Colon (tissue), 2 donors: ENCODE results near the gene MKNK1.

Experiments used
- FAIRE-seq: peaks from 2 replicates; lab custom pipeline; 2012; peaks lifted over from hg19 to GRCh38; lab: Jason Lieb, UNC
- donor health status: control.
- donor health status: control.

The MKNK1 gene

GRCh38 chr1:46595127-46595526 is 8.9 kb downstream of the MKNK1 start:
- no peak for FAIRE-seq

GRCh38 chr1:46594063-46594462 is 10.0 kb downstream of the MKNK1 start:
- FAIRE-seq: no peak

DNA sequence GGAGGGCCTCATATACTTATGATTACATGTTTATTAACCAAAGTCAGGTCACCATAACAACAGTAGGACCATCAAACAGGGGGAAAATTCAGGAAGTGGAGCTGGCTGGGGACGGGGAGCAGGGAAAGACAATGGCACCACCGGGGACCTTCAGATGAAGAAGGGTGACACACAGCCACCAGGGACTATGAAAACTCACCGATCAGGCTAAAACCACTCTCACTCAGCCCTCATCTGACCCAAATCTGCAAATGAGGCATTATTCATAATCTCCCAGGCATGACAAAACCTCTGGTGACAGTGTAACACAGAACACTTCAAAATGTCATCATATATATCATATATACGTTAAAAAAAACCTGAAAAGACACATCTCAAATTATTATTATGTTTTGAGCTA is 11.2 kb downstream of the MKNK1 start:
- FAIRE-seq: no peak

GRCh38 chr1:46589529-46589928 is 14.5 kb downstream of the MKNK1 start:
- FAIRE-seq: no peak

- FAIRE-seq: no peak
These were observed 17.0 kb downstream of the MKNK1 start for GRCh38 chr1:46587069-46587468.

DNA sequence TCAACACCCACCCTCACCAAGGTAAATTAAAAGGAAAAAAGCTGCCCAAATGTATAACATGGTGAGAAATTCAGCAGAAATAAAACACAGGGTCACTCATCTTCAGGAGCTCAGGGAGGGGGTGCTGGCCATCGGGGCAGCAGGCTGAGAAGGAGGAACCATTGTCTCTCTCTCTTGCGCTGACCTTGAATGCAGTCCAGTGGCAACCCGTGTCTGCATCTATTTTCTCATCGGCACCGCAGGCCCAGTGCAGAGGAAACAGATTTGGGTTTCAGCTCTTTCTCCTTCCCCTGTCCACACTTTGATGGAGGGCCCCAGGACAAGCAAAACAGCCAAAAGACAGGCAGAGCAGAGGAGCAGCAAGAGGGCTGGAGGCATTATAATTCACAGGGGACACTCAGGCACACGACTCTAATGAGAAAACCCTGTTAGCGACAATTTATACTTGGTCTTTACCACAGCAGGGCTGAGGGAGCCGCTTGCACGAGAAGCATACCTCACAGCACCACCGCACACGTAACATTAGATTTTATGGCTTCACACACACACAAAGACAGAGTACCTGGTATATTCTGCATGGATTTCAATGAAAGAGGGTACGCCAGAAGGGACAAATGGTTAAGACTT is 18.6 kb downstream of the MKNK1 start:
- FAIRE-seq: no peak

- no peak for FAIRE-seq
These were observed 20.6 kb downstream of the MKNK1 start for GRCh38 chr1:46583494-46583893.

- FAIRE-seq: no peak
These were observed 21.1 kb downstream of the MKNK1 start for GRCh38 chr1:46582972-46583371.

DNA sequence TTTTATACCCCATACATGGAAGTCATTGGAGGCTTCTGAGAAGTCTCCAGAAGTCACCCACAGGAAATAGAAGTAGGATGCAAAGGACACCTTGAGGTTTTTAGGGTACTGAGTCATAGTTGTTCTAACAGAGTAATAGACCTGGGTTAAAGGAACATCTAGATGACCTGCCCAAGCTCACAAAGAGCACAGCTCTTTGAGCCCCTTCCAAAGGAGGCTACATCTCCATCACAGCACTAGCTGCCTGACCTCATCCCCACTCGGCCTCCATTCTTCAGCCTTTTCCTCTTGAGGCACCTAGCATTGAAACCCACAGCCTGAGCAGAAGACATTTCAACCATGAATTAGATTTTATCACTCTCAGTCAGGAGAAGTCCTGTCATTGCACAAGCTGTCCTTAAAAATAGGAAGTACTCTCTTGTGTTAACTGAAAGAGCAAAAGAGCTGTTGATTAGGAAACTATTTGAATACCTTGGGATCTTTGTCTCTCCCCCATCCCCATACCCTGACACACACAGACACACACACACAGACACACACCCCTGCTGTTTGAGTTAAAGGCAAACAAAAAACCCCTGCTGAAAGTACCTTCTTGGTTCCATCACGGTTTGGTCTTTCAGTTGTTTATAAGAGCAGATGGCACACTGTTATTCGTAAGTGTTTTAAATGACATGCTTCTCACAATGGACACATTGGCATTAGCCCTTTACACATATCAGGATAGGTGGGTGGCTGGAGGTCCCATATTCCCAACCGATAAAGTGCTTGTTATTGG is 22.2 kb downstream of the MKNK1 start:
- no peak for FAIRE-seq

- no peak for FAIRE-seq
These were observed 23.7 kb downstream of the MKNK1 start for GRCh38 chr1:46580140-46580903.

DNA sequence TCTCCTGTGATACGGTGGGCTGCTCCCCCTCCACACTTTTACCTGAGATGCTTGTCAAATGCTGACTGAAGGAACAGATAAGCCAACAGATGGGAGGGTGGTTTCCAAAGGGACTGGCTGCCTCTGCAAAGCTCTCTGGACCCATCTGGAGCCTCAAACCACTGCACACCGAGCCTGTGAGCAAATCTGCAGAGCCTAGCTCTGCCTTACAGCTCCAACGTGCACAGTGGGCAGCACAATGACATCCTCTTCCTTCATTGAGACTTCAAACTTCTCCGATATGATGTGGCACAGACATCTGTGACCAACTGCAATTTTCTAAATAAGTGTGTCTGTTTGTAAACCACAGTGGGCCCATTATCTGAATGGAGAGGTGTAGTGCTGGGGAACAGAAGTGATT is 26.4 kb downstream of the MKNK1 start:
- no peak for FAIRE-seq

- FAIRE-seq: no peak
These were observed 27.5 kb downstream of the MKNK1 start for GRCh38 chr1:46576596-46576995.

DNA sequence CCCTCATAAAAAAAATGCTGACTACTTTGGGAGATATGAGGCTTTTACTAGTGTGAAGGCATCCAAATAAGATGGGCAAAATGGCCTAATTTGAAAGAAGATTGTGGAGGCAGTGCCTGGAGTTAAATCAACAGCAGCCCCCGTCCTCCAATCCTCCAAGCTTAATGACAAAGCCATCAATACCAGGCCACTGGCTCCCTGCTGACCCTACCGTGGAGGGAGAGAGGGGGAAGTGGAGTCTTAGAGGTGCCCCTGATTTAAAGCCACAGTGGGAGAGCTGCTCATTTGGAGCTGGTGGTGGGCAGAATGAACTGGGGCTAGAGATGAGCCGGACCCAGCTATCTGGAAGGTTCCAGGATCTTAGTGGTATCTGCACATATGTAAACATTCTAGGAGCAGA is 28.3 kb downstream of the MKNK1 start:
- no peak for FAIRE-seq

- no peak for FAIRE-seq
These were observed 28.8 kb downstream of the MKNK1 start for GRCh38 chr1:46575300-46575699.

DNA sequence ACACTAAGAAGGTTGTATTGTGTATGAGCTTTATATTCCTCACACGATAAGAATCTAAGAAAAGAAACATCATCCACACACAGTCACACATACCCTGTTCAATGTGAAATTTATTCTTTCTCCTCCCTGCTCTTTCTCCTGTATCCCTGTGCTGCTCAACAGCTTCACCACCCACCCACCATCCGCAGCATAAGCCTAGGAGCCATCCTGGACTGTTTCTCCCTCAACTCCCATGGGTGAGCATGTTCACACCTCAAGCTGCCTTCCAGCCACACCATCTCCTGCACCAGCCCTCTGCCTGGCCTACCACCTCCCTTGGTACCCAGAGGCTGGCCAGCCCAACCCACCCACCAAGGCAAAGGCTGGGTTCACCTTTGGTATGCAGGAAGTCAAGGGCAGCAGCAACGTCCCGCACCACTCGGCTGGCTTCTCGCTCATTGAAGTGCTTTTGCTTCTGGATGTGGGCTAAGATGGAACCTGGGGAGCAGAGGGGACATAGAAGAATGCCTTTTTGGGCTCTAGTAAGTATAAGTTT is 32.3 kb downstream of the MKNK1 start:
- FAIRE-seq: no peak

DNA sequence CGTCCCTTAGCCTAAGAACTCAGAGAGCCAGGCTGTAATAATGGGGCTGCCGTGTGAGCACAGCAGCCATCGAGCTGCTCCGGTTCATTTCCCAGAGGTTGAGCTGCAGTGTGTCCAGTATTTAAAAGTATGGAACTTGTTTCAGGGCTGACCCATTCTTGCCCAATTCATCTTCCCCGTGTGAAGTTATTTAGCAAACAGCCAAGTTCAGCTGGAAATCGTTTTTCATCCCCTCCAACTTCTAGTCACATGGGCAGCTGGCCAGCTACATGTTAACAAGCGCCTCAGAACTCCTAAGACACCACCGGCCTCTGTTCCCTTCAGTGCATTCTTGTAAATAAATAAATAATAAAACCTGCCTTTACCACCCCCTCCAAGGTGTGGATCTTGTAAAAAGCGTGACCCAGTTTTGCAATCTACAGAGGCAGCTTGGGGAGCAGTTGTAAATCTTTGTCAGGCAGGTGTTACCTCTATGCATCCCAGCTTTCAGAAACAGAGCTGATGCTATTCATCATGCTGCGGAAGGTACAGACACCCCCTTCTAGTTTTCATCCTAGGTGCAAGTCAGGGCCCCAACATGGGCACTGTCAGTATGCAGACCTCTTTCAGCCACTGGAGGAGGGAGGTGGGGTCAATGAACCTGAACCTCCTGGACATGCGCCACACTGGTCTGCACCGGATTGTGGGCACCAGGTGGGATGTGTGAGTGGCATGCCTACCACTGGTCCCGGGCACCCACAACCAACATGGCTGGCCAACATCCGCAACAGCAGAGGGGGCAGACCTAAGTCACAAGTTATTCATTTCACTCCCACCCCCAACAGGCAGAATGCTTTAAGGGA is 34.0 kb downstream of the MKNK1 start:
- no peak for FAIRE-seq

GRCh38 chr1:46569116-46569515 is 35.0 kb downstream of the MKNK1 start:
- FAIRE-seq: no peak

DNA sequence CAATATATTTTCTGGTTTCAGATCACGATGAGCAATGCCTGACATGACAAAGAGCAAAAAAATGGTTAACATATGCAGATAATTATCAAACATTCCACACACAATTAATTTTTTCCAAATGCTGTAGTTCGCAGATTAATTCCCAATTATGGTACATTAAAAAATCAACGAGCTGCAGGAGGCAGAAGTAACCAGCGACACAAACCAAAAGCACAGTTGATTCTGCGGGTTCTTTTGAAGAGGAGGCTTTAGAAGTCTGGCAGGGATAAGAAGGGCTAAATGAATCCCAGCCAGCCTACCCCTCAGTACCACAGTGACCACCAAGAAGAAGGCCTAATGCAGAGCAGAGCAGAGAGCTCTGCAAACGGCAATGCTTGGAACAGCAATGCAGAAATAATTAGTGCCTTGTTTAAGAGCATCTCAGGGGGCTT is 35.6 kb downstream of the MKNK1 start:
- FAIRE-seq: no peak

GRCh38 chr1:46563341-46563740 is 40.7 kb downstream of the MKNK1 start:
- no peak for FAIRE-seq

- FAIRE-seq: no peak
These were observed 41.6 kb downstream of the MKNK1 start for GRCh38 chr1:46562498-46562897.

GRCh38 chr1:46558966-46559365 is 45.1 kb downstream of the MKNK1 start:
- no peak for FAIRE-seq
